Heart right ventricle (tissue), 16 donors: ENCODE data around the gene KRT80. TPM values are rescaled to one million over a fixed set of nuclear protein-coding genes. Genes with fewer than 3 reads are reported as not detected.

Experiments
- ATAC-seq, 8 donors: fragments of 200-7000 bp; cut with Tn5 transposase; one replicate each; pipeline ENCODE4 v1.9.1; 2020; ENCODE audit warnings: mild to moderate bottlenecking in 8 of 8, moderate library complexity in 8 of 8, moderate number of reproducible peaks in 1 of 8
- DNase-seq, 2 donors: peaks; one replicate each; pipeline ENCODE4 v3.0.0-alpha.2; 2020
- H3K27ac ChIP-seq, 10 donors: fragments of 200-600 bp; sonication (generic) in 2 of 10; one replicate each; pipeline versions ENCODE4 v1.5.0 to v1.8.0; 2020 to 2022; ENCODE audit warnings: mild to moderate bottlenecking in 3 of 10
- H3K27me3 ChIP-seq, 7 donors: fragments of 200-600 bp; one replicate each; pipeline ENCODE4 v1.8.0; 2021 to 2022; ENCODE audit warnings: mild to moderate bottlenecking in 2 of 7
- H3K36me3 ChIP-seq, 9 donors: fragments of 200-600 bp; sonication (generic) in 1 of 9; one replicate each; pipeline versions ENCODE4 v1.5.0 to v1.8.0; 2020 to 2022; ENCODE audit warnings: mild to moderate bottlenecking in 2 of 9
- H3K4me1 ChIP-seq, 9 donors: fragments of 200-600 bp; sonication (generic) in 1 of 9; one replicate each; pipeline versions ENCODE4 v1.5.0 to v1.8.0; 2020 to 2022; ENCODE audit warnings: mild to moderate bottlenecking in 4 of 9
- H3K4me3 ChIP-seq, 10 donors: fragments of 200-600 bp; sonication (generic) in 2 of 10; one replicate each; pipeline versions ENCODE4 v1.5.0 to v1.8.0; 2020 to 2022; ENCODE audit warnings: mild to moderate bottlenecking in 7 of 10, moderate library complexity in 2 of 10
- H3K9me3 ChIP-seq, 11 donors: fragments of 200-600 bp in 10 of 11; sonication (generic) in 2 of 11; one replicate each; pipeline versions ENCODE4 v1.5.0 to v1.8.0; 2013 to 2022; ENCODE audit warnings: mild to moderate bottlenecking in 2 of 11, control low read depth in 1 of 11, moderate library complexity in 1 of 11
- CTCF ChIP-seq, 9 donors: fragments of 200-600 bp; sonication (generic) in 2 of 9; IDR thresholded peaks; one replicate each; pipeline versions ENCODE4 v1.5.0 to v1.8.0; 2021 to 2022; ENCODE audit warnings: antibody characterized with exemption in 9 of 9, mild to moderate bottlenecking in 5 of 9, moderate library complexity in 1 of 9
- WGBS, 2 donors: extraction: QIAGEN DNeasy Blood & Tissue Kit; methylation state at CpG; one replicate each; pipeline ENCODE4 v1.1.7; 2013; ENCODE audit warnings: inconsistent platforms in 1 of 2; 5-methylcytosine and 5-hydroxymethylcytosine counted together
- intact Hi-C, 10 donors: fragments of 100-400 bp; cut with DNase I; formaldehyde crosslinking; loops; one replicate each; pipeline versions ENCODE4 v1.11.1 to v1.14.2; 2022
- polyA plus RNA-seq, 2 donors: library from polyadenylated mRNA; stranded (reverse); fragments of 200-250 nt; gene quantifications; one replicate each; pipeline ENCODE4 v1.2.3, GENCODE V29; 2013
- total RNA-seq, 10 donors: library from RNA; stranded (reverse); fragmentation: NEBNext Ultra II Directional in 3 of 10; extraction: Animal tissue kit (Norgen Biotek cat#: 25700) in 3 of 10; gene quantifications; one replicate each; pipeline versions ENCODE4 v1.2.1 to v1.2.4, GENCODE V29; 2021 to 2023
- donor health status: Arrhythmogenic right ventricular cardiomyopathy.
- donor health status: ischemic (EF 13 %, LVEDD 7.1; RV severe dilation, severe dysfunction).
- donor health status: healthy with polysubstance abuse.
- donor health status: DM: no; HTN: yes; CAD: no.
- donor health status: DM: no; HTN: no; CAD: no.
- donor health status: ischemic (EF 25% LVEDD 6.9; RV normal size, moderate dysfunction).
- donor health status: ischemic (EF 25% LVEDD 5.7; RV mildly dilated, moderate dysfunction).
- donor health status: healthy.
- donor health status: DM: yes; HTN: yes; CAD: no.
- donor health status: Ischemic cardiomyopathy.
- donor health status: ischemic (EF 35%, LVEDD 5.7; RV mildly dilated, moderate dysfunction).
- donor health status: nonischemic (EF 11% LVEDD 7.7; RV severe dilation, severe dysfunction).
- donor health status: DM: yes; HTN: yes; CAD: no.
- donor health status: PGD.
- donor health status: ischemic (EF 29% LVEDD 5.4; RV normal size, mild dysfunction).
- donor health status: nonischemic (EF 23%, LVEDD 6.1; RV moderate dilation, normal function).

KRT80 gene
- total and polyA plus RNA-seq, 12 donors = 0.07 to 0.79 (median 0.16) TPM; not detected in 1

DNA sequence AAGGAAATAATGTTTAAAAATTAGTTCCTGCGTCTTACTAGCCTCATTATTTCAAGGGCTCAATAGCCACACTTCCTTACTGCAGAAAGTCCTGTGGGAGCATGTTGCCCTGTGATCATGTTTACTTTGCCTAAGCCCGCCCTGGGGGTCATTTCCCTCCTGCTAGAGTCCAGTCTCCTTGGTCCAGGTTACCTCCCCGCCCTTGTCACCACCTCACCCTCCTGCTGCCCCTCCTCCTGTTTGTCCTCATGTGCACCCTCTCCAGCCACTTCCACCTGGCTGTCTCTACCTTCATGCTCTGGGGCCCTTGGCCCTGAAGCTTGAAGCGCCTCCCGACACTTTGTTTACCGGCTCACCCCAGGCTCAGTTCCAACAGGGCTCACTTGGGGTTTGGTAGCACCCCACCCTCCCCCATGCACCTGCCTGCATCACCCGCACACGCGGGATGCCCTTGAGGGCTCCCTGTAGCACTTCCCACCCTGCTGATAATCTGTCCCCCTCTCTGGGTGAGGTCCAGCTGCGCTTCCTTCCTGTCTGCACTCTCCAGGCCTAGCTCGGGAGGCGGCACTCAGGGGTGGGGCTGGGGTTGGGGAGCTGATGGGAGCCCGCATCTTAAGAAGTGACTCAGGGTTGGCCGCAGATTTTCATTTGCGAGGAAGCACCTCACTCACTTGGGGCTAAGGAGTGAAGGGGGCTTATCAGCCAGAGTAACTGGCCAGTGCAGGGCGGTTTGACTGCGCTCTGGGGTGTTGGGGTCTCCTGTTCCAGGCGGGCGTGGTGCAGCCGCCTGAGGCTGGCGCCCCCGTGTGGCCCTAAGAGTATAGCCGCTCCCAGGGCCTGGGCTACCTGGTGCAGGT is 72.2 kb downstream of the KRT80 start:
- ATAC-seq (peak; percentile 44 to 82 (median 59)), DNase-seq (no peak)
- Histone ChIP-seq H3K27ac (no peak overlapping the region), H3K4me3 (no peak overlapping the region), H3K9me3 (no peaks in the 10 kb centered on the region), H3K4me1 (peaks cover 4 to 17% (median 11%) of the 10 kb centered on the region in 9 donors), H3K27me3 (peaks cover 0 to 40% (median 28%) of the 10 kb centered on the region in 7 donors), H3K36me3 (no peaks in the 10 kb centered on the region)
- WGBS, 2 donors = 23 to 24% methylated on average over 23 of the region's 23 CpGs
- intact Hi-C loops = loop anchor here in 8 of 10 donors (2.0 to 10.0 kb wide), 7 partner anchors 37 to 125 kb away; no protein-coding TSS in a partner anchor
- peak; percentile 33 to 71 (median 60) for TF ChIP-seq CTCF (IDR thresholded peaks at IDR 0.05)

Other genes starting within 250 kb of the KRT80 start
- 10 to 100 TPM in 5 of 10 donors, 1 to 10 TPM in 5; 8.4 to 15.5 (median 10.4) TPM for gene ACVR1B, start 240.3 kb downstream of the KRT80 start, total RNA-seq
- gene ACVR1B, start 240.3 kb downstream of the KRT80 start, polyA plus RNA-seq = 1 to 10 TPM; 5.8 to 8.0 TPM
- gene TAMALIN, start 185.1 kb downstream of the KRT80 start, total RNA-seq = 10 to 100 TPM; 16.6 to 47.0 (median 23.9) TPM
- gene TAMALIN, start 185.1 kb downstream of the KRT80 start, polyA plus RNA-seq = 10 to 100 TPM; 27.2 to 58.8 TPM
- 100 to 1,000 TPM in 6 of 10 donors, 10 to 100 TPM in 4; 34.6 to 588 (median 105) TPM for gene NR4A1, start 140.6 kb downstream of the KRT80 start, total RNA-seq
- gene NR4A1, start 140.6 kb downstream of the KRT80 start, polyA plus RNA-seq = 10 to 100 TPM; 53.2 to 83.0 TPM
- 10 to 100 TPM; 17.5 to 31.8 (median 22.2) TPM for gene ATG101, start 122.0 kb downstream of the KRT80 start, total RNA-seq
- 10 to 100 TPM; 14.6 to 90.2 TPM for gene ATG101, start 122.0 kb downstream of the KRT80 start, polyA plus RNA-seq
- under 1 TPM in 3 of 10 donors, not detected in 7; 0.19 to 0.52 (median 0.26) TPM for gene SMIM41, start 112.3 kb downstream of the KRT80 start, total RNA-seq
- under 1 TPM in 1 of 2 donors, not detected in 1; 0.29 TPM for gene SMIM41, start 112.3 kb downstream of the KRT80 start, polyA plus RNA-seq
- 10 to 100 TPM in 1 of 10 donors, 1 to 10 TPM in 4, under 1 TPM in 2, not detected in 3; 0.59 to 10.8 (median 2.3) TPM for gene KRT7, start 41.2 kb upstream of the KRT80 start, total RNA-seq
- 1 to 10 TPM in 1 of 2 donors, under 1 TPM in 1; 0.88 to 1.4 TPM for gene KRT7, start 41.2 kb upstream of the KRT80 start, polyA plus RNA-seq
- gene KRT86, start 82.6 kb upstream of the KRT80 start, total RNA-seq = under 1 TPM in 1 of 10 donors, not detected in 9; 0.19 TPM
- under 1 TPM in 1 of 2 donors, not detected in 1; 0.01 TPM for gene KRT86, start 82.6 kb upstream of the KRT80 start, polyA plus RNA-seq
- not detected for gene KRT81, start 99.5 kb upstream of the KRT80 start, total RNA-seq
- not detected for gene KRT81, start 99.5 kb upstream of the KRT80 start, polyA plus RNA-seq
- gene KRT83, start 129.4 kb upstream of the KRT80 start, total RNA-seq = not detected
- gene KRT83, start 129.4 kb upstream of the KRT80 start, polyA plus RNA-seq = not detected
- not detected for gene KRT85, start 175.5 kb upstream of the KRT80 start, total RNA-seq
- gene KRT85, start 175.5 kb upstream of the KRT80 start, polyA plus RNA-seq = not detected
- gene KRT84, start 193.6 kb upstream of the KRT80 start, total RNA-seq = not detected
- gene KRT84, start 193.6 kb upstream of the KRT80 start, polyA plus RNA-seq = not detected
- not detected for gene KRT82, start 214.3 kb upstream of the KRT80 start, total RNA-seq
- gene KRT82, start 214.3 kb upstream of the KRT80 start, polyA plus RNA-seq = not detected
- not detected for gene KRT75, start 242.4 kb upstream of the KRT80 start, total RNA-seq
- gene KRT75, start 242.4 kb upstream of the KRT80 start, polyA plus RNA-seq = not detected